GM21723 (cell line): ENCODE data around the gene CYSRT1.

Experiments used
- ATAC-seq: cut with Tn5 transposase; IDR thresholded peaks from one replicate; pipeline ENCODE4 v1.9.1; 2021; ENCODE audit warnings: mild to moderate bottlenecking, moderate library complexity; ENCODE audit not compliant: unreplicated experiment

CYSRT1 gene

DNA sequence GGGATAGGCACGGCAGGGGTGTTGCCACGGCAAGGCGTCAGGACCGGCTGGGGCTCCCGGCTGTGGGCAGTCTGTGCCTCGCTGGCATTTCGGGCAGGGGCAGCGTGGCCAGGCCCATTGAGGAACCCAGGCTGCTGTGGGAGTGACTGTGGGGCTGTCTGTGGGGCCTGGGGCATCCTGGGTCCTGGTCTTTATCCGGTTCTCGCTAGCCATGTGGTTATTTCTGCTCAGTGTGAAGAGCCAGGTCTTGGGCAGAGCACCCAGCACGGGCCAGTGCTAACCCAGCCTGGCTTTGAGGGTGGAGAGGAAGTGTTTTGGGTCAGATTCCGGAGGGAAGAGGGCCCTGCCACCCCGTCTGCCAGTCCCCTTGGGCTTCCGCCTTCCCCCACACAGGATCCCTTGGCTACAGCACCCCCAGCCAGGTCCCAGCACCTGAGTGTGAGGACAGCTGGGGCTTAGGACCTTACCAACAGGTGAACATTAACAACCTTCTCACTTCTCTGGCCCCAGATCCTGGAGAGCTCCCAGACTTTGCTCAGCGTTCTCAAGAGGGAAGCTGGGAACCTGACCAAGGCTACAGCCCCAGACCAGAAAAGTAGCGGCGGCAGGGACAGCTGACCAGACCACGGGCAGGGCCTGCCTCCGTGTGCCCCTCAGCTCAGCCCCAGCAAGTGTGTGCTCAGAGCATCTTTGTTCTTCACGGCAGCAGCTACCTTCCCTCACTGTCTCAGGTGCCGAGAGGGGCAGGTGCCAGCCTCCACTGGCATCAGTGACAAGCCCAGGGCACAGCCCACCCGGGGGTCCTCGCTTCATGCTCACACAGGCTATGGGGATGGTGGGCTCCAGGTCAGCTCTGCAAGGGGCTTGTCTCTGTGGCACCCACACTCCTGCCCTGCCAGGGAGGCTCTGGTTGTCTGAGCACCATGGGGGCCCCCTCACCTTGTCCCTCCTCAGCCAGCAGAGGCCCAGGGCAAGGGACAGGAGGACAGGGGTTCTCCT lies 35.4 kb upstream of the CYSRT1 start:
- ATAC-seq = no peak

DNA sequence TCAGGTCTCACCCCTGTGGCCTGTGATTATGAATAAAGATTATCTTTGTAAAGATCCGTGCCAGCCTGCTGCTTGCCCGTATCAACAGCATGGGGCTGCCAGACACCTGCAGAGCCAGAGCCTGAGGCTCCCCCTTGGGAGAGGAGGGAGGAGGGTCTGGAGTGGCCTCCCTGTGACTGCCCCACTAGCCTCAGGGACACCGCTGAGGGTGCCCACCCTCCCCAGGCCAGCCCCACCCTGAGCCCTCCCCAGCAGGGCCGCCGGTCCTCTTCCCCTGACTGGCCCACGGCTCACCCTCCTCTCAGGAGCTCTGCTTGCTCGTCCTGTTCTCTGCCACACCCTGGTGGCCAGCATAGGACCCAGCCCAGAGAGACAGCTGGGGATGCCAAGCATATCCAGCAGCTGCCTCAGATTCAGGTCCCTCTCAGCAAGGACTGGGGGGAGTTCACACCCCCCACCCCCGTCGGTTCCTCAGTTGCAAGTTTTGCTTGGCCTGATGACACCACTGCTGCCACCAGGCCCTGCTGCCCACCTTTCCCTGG lies 34.6 kb upstream of the CYSRT1 start:
- ATAC-seq = no peak

DNA sequence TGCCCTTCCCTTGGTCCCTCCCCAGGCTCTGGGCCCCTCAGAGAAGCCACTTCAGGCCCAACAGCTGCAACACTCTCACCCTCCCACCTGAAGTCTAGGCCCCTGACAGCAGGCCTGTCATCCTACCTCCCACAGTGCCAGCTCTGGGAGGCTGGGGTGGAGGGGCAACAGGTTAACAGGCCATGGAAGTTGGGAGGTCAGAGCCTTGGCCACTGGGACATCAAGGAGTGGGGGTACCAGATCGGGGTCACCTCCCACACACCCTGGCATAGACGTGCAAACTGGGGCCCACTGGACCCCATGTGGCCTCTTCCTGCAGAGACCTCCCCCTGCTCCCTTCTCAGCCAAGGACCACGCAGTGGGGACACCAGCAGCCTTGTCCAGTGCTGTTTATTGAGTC lies 33.7 kb upstream of the CYSRT1 start:
- ATAC-seq = no peak

DNA sequence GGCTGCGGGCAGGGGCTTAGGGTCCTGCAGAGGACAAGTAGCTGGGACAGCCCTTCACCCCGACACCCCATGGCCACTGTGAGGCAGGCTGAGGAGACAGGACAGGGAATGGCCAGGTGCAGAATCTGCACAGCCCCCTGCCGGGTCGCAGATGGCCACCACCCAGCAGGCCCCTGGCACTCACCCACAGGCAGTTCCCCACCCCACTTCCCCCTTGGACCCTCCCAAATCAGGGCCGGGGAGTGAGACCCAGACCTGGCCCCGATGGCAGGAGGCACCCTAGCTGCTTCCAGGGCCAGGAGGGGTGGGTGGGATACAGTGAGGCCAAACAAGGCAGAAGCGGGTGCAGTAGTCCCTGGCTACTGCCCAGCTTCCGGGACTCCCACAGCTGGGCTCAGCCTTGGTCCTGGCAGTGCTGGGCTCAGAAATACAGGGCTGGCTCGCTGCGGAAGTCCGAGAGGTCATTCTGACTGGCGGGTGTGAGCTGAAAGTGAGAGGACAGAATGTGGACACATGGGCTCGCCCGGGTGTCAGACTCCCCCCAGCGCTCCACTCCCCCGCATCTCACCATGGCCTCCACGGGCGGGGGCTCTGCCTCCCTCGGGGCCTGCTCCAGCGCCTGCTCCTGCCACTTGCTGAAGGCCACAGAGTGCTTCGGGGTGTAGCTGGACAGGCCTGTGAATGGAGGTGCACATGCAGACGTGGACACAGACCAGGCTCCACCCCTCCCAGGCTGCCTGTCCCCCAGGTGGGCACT lies 33.1 kb upstream of the CYSRT1 start:
- ATAC-seq = no peak

DNA sequence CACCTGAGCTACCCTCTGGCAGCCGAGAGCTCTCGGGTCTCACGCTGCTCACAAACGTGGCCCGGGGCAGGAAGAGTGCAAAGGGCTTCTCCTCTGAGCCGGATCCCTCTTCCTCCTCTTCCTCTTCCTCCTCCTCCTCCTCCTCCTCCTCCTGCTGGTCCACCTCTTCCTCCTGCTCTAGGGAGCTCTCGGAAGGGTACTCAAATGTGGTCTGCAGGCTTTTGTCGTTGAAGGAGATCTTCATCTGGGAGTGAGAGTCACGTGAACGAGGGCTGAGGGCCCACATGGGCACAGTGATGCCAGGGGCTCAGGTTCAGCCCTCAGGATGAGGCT lies 32.6 kb upstream of the CYSRT1 start:
- no peak for ATAC-seq

DNA sequence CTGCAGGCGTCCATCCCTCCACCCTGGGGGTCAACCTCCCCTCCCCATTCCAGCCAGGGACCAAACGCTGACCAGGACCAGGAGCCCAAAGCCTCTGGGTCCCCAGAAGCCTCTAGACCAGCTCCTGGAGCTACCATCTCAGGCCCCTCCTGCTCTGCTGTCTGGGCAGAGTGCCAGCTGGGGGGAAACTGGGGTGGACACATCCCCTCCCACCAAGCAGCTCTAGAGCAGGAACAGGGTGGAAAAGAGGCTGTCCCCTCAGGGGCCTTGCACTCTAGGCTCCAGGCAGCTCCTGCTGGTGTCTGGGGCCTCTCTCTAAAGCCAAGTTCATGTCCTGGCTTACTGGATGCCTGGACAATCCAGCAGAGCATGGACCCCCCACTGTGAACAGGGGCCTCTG lies 32.1 kb upstream of the CYSRT1 start:
- no peak for ATAC-seq

DNA sequence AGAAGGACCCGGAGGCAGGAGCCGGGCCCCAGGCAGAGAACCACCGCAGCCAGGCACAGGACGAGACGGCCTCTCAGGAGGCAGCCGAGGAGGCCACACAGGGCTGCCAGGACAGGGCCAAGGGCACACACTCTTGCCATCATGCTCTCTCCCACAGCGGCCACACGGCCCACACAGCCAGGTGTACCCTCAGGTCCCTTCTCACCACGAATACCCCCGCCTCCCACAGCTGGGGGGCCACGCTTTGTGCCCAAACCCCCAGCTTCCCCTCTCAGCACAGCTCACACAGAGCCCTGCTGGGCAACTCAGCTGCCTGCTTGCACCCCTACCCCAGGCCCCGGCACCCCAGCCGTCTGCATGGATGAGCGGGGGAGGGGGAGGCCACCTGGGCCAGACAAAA lies 31.2 kb upstream of the CYSRT1 start:
- ATAC-seq = no peak

DNA sequence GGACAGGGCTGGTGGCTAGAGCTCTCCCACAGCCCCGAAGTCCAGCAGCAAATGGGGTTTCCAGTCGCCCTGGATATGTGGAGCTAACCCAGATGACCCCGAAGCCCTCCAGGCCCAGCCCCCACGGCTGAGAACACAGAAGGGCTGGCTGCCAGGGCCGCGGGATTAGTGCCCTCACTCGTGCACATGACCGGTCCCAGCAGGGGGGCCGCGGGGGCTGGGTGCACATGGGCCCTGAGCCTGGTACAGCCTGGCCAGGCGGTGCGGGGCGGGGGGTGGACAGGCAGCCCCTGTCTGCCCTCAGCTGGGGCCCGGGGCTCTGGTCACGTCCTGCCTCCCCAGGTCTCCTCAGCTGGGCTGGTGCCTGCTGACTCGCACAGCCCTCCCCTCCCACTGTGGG lies 30.6 kb upstream of the CYSRT1 start:
- ATAC-seq = no peak

DNA sequence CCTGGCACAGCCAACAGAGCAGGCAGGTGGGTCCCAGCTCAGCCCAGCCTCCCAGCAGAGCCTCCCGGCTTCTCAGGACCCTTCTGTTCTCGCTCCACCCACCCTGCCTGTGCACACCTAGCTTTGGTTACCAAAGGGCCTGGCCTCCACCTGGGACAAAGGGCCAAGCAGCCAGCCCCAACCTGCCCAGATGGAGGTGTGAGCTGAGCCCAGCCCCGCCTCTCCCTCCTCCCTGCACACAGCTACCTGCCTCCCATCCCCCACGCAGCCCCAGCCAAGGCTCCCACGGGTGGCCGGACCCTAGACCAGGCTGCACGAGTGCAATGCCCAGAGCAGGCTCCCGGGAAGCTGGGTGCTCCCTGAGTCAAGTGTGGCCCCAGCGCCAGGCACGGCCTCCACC lies 30.1 kb upstream of the CYSRT1 start:
- no peak for ATAC-seq

DNA sequence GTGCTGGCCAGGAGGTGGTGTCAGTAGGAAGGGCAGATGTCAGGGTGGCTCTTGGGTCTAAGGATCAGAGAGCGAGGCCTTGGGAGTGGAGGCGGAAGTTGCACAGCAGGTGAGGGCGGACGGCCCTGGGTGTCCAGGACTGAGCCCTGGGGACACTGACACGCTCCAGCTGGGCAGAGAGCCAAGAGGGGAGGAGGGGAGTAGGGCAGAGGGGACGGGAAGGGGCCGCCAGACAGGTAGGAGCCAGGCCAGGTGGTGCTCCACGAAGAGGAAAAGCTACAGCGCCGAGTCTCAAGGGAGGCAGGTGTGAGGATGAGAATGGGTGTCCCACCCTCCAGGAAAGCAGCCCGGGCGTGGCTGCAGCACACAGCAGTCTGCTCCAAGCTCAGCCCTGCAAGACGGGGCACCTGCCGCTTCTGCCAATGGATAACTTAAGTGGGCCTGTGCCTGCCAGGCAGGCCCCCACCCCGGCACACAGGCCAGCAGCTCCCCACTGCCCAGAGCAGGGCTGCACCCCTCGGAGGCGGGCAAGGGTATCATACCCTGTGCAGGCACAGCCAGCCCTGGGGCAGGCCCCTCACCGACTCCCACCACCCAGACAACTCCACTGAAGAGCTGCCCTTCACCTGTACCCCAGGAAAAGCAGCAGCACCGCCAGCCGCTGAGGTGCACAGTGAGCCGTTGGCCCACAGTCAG lies 29.3 kb upstream of the CYSRT1 start:
- no peak for ATAC-seq

DNA sequence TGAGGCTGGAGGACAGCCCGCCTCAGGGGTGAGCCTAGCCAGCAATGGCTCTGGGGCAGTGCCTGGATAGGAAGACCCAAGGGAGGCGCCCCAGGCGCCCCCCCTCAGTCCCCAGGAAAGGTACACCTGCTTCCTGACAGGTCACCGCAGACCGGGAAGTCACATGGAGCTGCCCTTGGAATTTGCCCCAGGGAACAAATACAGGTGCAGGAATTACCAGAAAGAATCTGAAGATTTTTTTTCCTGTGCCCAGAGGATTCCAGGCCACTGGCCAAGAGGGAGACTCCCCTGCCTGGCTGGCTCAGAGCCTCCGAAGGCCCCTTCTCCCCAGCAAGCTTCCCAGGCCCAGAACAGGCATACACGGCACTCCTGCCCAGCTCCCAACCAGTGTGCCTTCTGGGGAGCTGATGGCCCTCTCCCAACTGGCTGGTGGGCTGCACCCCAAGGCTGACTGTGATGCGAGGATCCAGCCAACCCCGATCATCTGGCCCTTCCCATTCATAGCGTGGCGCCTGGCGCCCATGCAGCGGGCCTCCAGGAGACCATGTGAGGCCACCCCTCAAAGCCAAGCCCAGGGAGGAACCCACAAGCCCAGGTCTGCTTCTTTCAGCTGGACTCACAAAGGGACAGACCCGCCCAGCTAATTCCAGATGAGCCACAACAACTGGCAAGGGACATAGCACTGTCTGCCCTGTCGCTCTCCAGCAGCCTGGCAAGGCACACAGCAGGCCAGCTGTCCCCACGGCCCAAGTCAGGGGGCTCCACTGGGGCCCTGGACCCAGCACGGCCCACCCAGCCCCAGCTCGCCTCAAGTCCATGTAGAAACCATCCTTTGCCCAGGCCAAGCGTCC lies 26.7 kb upstream of the CYSRT1 start:
- ATAC-seq = no peak

DNA sequence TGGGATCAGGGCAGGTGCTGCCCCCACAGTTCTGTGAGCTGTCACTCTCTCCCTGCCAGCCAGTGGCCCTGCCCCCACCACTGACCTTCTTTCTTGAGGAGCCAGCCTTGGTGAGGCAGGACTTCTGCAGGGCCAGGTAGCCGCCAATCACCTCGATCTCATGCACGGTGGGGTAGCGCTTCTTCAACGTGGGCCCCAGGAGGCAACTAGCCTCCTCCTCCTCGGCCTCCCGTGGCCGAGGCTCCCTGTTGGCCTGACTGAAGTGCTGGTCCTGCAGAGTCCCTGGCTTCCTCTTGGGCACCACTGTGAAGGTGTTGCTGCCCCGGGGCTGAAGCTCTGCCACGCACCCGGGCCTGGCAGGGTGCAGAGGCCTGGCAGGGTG lies 26.1 kb upstream of the CYSRT1 start:
- ATAC-seq = no peak

DNA sequence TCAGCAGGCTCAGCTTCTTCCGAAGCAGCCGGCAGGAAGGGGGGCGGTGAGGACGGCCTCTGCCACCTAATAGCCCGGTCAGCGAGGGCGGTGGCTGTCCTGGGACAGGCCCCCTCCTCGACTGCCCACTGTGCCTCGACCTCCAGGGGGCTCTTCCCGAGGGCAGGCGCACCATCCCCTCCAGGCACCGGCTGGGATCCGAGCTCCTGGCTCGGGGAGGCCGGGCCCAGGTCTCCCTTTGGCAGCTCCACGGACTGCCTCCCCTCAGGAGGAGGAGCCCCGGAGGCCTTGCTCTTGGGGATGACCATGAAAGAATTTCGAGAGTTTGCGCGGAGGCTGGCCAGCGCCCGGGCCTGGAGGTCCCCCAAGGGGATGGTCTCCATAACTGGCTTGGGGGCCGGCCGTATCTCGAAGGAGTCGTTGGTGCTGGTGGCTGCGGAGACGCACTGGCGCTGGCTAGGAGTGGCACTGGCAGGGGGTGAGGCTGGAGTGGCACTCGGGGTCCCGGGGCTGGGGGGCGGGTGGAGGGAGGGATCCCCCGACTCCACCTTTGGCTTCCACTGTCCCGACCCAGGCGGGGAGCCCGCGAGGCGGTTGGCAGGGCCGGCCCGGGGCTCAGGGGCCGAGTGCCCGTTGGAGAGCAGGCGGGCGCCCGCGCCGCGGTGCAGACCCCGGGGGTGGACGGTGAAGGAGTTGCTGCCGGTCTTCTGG lies 25.4 kb upstream of the CYSRT1 start:
- ATAC-seq = no peak

DNA sequence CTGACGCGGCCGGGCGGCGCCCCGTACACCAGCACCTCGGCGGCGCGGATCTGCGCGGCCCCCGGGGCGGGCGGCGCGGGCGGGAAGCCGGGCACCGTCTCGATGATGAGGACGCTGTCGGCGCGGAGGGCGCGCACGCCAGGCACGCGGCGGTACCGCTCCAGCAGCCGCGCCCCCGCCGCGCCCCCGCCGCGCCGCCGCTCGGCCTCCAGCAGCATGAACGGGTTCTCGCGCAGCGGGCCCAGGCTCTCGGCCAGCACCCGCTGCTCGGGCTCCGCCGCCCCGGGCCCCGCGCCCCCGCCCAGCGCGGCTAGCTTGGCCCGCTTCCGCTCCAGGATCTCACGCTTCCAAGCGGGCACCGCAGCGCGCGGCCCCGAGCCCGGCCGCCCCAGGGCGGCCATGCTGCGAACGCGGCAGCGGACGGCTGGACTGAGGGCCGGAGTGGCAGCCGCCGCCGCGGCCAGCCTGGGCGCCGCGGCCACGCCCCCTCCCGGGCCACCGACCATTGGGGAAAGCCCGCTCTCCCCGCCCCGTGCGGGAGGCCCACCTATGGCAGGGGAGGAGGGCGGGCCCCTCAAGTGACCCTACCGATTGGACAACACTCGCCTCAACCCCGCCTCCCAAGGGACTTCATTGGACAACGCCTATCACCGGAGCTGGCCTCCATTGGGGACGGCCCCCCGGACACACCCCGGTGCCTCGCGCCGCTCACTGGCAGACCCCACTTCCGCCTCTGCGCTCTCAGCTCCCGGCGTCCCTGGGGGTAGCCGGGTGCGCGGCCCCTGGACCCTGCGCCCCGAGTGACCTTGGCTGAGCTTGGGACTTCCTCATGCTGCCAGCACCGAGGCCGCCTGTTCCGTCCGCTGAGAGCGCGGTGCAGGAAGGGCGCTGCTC lies 24.4 kb upstream of the CYSRT1 start, which contains the start of gene TPRN:
TSS of gene TPRN (minus strand) at position 431 of the 894 bp plus-strand sequence. CDS start at position 401, 30 bp downstream.
- ATAC-seq = peak; percentile 82

DNA sequence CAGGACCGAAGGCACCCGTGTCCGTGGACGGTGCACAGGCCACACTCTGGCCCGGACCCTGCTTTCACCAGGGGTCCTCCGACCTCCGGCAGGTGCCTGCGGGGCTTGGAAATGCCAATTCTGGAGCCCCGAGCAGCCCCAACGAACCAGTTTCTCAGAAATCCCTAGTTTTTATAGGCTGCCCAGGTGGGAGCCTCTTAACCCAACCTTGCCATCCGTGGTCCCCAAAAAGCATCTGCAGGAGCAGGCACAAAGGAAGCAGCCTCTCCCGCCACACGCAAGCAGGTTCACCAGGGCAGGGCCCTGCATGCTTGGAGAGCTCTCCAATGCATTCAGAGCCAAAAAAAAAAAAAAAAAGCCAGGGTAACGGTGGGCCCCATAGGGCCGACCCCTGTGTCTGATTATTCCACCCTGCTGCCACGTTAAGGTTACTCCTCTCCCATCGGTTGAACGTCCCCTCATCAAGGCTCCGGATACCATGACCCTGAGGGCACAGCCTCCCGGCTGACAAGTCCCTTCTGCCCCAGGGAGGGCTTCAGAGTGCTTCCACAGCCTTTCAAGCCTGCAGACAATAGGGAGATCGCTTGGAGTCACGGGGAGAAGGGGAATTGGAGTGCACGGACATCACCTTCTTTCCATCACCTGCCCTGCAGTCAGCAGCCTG lies 23.6 kb upstream of the CYSRT1 start:
- ATAC-seq = no peak

DNA sequence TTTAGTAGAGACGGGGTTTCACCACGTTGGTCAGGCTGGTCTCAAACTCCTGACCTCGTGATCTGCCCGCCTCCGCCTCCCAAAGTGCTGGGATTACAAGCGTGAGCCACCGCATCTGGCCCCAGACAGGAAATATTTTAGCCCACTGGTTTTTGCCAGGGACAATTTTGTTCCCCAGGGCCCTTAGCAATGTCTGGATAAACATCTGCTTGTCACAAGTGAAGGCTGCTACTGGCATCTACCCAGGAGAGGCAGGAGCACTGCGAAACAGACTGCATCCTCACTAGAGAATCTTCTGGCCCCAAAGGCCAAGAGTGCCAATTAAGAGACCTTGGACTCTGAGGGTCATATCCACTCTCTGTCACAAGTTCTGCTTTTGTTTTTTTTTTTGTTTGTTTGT lies 22.0 kb upstream of the CYSRT1 start:
- no peak for ATAC-seq

DNA sequence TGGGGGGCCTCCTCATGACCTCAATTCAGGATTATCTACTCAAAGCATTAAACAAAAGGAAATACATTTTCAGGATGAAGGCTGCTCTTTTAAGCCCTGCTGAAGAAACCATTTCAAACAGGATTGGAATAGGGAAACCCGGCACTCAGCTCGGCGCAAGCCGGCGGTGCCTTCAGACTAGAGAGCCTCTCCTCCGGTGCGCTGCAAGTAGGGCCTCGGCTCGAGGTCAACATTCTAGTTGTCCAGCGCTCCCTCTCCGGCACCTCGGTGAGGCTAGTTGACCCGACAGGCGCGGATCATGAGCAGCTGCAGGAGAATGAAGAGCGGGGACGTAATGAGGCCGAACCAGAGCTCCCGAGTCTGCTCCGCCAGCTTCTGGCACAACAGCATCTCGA lies 20.2 kb upstream of the CYSRT1 start:
- no peak for ATAC-seq
